H1 (cell line): ENCODE measurements around the gene TMEM225B.

Source experiments
- CHD2 ChIP-seq: IDR thresholded peaks from 2 replicates; pipeline ENCODE4 v1.6.1; 2012; ENCODE audit warnings: low read length, improper control_type of control experiment
- CREB1 ChIP-seq: IDR thresholded peaks from 2 replicates; pipeline ENCODE4 v1.6.1; 2012; ENCODE audit warnings: inconsistent platforms
- EZH2 ChIP-seq: fragments of 200-600 bp; sonication (generic); IDR thresholded peaks from 2 replicates; pipeline ENCODE4 v1.7.1; 2012; ENCODE audit warnings: low read depth, mild to moderate bottlenecking, moderate library complexity, low read length, inconsistent platforms; ENCODE audit not compliant: severe bottlenecking
- GABPA ChIP-seq: IDR thresholded peaks from 2 replicates; pipeline ENCODE4 v1.6.1; 2011; ENCODE audit warnings: mild to moderate bottlenecking, low read length, moderate library complexity, borderline replicate concordance; ENCODE audit not compliant: insufficient read depth
- JUN ChIP-seq: IDR thresholded peaks from 2 replicates; pipeline ENCODE4 v1.6.1; 2011; ENCODE audit warnings: low read depth, mild to moderate bottlenecking, improper control_type of control experiment, low read length
- KDM5A ChIP-seq: fragments of 200-600 bp; IDR thresholded peaks from 2 replicates; pipeline ENCODE4 v1.7.1; 2012; ENCODE audit warnings: mild to moderate bottlenecking, low read length, inconsistent platforms, mixed read lengths
- POLR2A ChIP-seq, 2 experiments: IDR thresholded peaks; 1 replicate in 1 of 2; 2 replicates in 1 of 2; pipeline ENCODE4 v1.6.1; 2011; ENCODE audit warnings: low read depth in 2 of 2, low read length in 2 of 2, mild to moderate bottlenecking in 2 of 2; ENCODE audit errors: control extremely low read depth in 1 of 2
- POLR2AphosphoS5 ChIP-seq: IDR thresholded peaks from 2 replicates; pipeline ENCODE4 v1.6.1; 2011; ENCODE audit warnings: low read depth, low read length
- RAD21 ChIP-seq, 2 experiments: IDR thresholded peaks in 1 of 2; conservative IDR thresholded peaks in 1 of 2; 2 replicates each; pipeline ENCODE4 v1.6.1; 2011; ENCODE audit warnings: low read depth in 2 of 2, low read length in 2 of 2, improper control_type of control experiment in 1 of 2, inconsistent platforms in 1 of 2, mild to moderate bottlenecking in 1 of 2, moderate library complexity in 1 of 2
- RBBP5 ChIP-seq: IDR thresholded peaks from 2 replicates; pipeline ENCODE4 v1.7.1; 2012; ENCODE audit warnings: low read depth, mild to moderate bottlenecking, inconsistent platforms, low read length, moderate library complexity, borderline replicate concordance
- RFX5 ChIP-seq: IDR thresholded peaks from 2 replicates; pipeline ENCODE4 v1.6.1; 2011; ENCODE audit warnings: low read depth, low read length, improper control_type of control experiment, borderline replicate concordance
- SP1 ChIP-seq: IDR thresholded peaks from 2 replicates; pipeline ENCODE4 v1.6.1; 2011; ENCODE audit warnings: low read depth, low read length
- TAF1 ChIP-seq: IDR thresholded peaks from 2 replicates; pipeline ENCODE4 v1.6.1; 2011; ENCODE audit warnings: mild to moderate bottlenecking, low read depth, low read length
- TF ChIP-seq, protein P1 (sequence below), 3 experiments: IDR thresholded peaks; 1 replicate in 2 of 3; 2 replicates in 1 of 3; pipeline versions ENCODE4 v1.5.1 to v1.6.1; 2011; ENCODE audit warnings: low read length in 3 of 3, mild to moderate bottlenecking in 3 of 3, inconsistent platforms in 2 of 3, low read depth in 1 of 3, moderate library complexity in 1 of 3; ENCODE audit not compliant: insufficient read depth in 1 of 3; ENCODE audit errors: control extremely low read depth in 1 of 3

DNA sequence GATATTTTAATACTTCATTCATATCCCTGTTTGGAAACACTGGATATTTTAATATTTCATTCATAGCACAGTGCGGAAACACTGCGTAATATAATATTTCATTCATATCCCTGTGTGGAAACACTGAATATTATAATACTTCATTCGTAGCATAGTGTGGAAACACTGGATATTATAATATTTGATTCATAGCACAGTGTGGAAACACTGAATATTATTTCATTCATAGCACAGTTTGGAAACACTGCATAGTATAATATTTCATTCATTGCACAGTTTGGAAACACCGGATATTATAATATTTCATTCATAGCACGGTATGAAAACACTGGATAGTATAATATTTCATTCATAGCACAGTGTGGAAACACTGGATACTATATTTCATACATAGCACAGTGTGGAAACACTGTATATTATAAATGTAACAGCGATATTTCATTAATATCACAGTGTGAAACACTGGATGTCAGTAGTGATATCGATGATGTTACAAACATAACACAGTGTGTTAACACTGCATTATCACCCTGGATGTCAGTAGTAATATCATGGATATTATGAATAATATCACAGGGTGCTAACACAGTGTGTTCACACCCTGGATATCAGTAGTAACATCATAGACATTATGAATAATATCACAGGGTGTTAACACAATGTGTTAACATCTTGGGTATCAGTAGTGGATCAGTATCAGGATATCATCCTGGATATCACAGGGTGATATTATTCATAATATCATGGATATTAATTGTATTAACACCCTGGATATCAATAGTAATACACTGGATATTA is 2.9 kb upstream of the TMEM225B start:
- TF ChIP-seq, protein P1, sequence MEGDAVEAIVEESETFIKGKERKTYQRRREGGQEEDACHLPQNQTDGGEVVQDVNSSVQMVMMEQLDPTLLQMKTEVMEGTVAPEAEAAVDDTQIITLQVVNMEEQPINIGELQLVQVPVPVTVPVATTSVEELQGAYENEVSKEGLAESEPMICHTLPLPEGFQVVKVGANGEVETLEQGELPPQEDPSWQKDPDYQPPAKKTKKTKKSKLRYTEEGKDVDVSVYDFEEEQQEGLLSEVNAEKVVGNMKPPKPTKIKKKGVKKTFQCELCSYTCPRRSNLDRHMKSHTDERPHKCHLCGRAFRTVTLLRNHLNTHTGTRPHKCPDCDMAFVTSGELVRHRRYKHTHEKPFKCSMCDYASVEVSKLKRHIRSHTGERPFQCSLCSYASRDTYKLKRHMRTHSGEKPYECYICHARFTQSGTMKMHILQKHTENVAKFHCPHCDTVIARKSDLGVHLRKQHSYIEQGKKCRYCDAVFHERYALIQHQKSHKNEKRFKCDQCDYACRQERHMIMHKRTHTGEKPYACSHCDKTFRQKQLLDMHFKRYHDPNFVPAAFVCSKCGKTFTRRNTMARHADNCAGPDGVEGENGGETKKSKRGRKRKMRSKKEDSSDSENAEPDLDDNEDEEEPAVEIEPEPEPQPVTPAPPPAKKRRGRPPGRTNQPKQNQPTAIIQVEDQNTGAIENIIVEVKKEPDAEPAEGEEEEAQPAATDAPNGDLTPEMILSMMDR (IDR thresholded peaks at IDR 0.05; ENCODE audit: control extremely low read depth in 1 of 3, insufficient read depth in 1 of 3, low read depth in 1 of 3, low read length in 3 of 3), result no peak
- no peak for TF ChIP-seq RFX5
- TF ChIP-seq POLR2AphosphoS5, result no peak
- no peak for TF ChIP-seq RAD21 (IDR thresholded peaks at IDR 0.05 in 1 of 2, conservative IDR thresholded peaks at IDR 0.05 in 1 of 2; ENCODE audit: low read depth in 2 of 2, low read length in 2 of 2)
- no peak for TF ChIP-seq GABPA
- TF ChIP-seq EZH2, result no peak
- no peak for TF ChIP-seq RBBP5
- TF ChIP-seq POLR2A (IDR thresholded peaks at IDR 0.05; ENCODE audit: control extremely low read depth in 1 of 2, low read depth in 2 of 2, low read length in 2 of 2), result no peak
- TF ChIP-seq TAF1, result no peak
- TF ChIP-seq JUN, result no peak
- TF ChIP-seq CREB1, result no peak
- no peak for TF ChIP-seq SP1
- no peak for TF ChIP-seq CHD2
- no peak for TF ChIP-seq KDM5A
